ENCODE results near the gene C1orf185. TPM values are rescaled to one million over a fixed set of nuclear protein-coding genes. Genes with fewer than 3 reads are reported as not detected.
A peak's percentile ranks its signal among the peaks of the same experiment; 100 is the strongest.
"Not testable (repeated sequence)": the region's sequence is repeated elsewhere in the genome, so short reads cannot be mapped to it uniquely, and the experiment has no call there.

C1orf185 gene
- total and polyA plus RNA-seq, 4 experiments from 2014 or later = not detected

DNA sequence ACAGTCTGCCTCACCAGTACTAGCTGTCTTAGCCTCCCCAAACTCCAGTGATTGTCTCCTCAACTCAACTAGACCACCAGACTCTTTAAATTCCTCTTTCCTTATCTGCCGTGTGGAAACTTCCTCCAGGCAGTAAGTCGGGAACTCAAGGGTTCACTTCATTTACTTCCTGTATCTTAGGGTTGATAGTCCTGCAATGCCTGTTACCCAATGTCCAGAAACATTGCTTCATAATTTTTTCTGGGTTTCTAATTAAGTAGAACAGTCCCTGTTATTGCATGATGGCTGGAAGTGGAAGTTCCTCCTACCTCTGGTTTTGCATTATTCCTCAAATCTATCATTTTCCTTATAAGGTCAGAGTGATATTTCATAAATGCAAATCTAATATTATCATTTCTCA, 73.2 kb downstream of the C1orf185 start:
- peaks cover 0 to 3% (median 0%) of the 10 kb centered on the region in 8 donors for H3K9me3 Mint-ChIP-seq
- no peaks in the 10 kb centered on the region for H3K27me3 ChIP-seq (ENCODE audit: insufficient read depth, low read length)
- intact Hi-C loops (cut with micrococcal nuclease) = no loop called here
- H3K9me3 ChIP-seq (ENCODE audit: control insufficient read depth in 1 of 2, low read length in 2 of 2) = no peaks in the 10 kb centered on the region
- H3K4me1 ChIP-seq (ENCODE audit: insufficient read depth, low read length) = no peaks in the 10 kb centered on the region
- no peak for DNase-seq
- no peak overlapping the region for H3K27ac Mint-ChIP-seq
- ChIA-PET POLR2A (ENCODE audit: partially characterized antibody) (no interaction called here), CTCF (ENCODE audit: partially characterized antibody) (interaction anchor here (1.2 to 3.1 kb wide), 2 partner anchors 13 to 301 kb away, joined by 3 to 11 read pairs; no protein-coding TSS in a partner anchor)
- H3K27ac ChIP-seq (ENCODE audit: low read depth, low read length) = no peak overlapping the region
- H3K27me3 Mint-ChIP-seq = peaks cover 19 to 26% of the 10 kb centered on the region in 2 donors
- no peaks in the 10 kb centered on the region for H3K36me3 Mint-ChIP-seq
- no peak overlapping the region for H3K4me3 ChIP-seq (ENCODE audit: low read length in 2 of 2)
- peaks cover 0 to 7% (median 5%) of the 10 kb centered on the region in 4 donors for H3K4me1 Mint-ChIP-seq
- no peaks in the 10 kb centered on the region for H3K36me3 ChIP-seq (ENCODE audit: insufficient read depth, low read length)
- peak overlapping the region in 1 of 8 donors; percentile 52 for H3K4me3 Mint-ChIP-seq

DNA sequence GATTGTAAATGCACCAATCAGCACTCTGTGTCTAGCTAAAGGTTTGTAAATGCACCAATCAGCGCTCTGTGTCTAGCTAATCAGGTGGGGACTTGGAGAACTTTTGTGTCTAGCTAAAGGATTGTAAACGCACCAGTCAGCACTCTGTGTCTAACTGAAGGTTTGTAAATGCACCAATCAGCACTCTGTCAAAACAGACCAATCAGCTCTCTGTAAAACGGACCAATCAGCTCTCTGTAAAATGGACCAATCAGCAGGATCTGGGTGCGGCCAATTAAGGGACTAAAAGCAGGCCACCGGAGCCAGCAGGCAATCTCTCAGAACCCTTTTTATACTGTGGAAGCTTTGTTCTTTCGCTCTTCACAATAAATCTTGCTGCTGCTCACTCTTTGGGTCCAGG, 76.0 kb downstream of the C1orf185 start:
- CTCF ChIA-PET (ENCODE audit: partially characterized antibody) = interaction anchor here (1.1 to 1.4 kb wide), 2 partner anchors 9 to 11 kb away, joined by 3 read pairs; no protein-coding TSS in a partner anchor
- H3K4me1 ChIP-seq (ENCODE audit: insufficient read depth, low read length); POLR2A ChIA-PET (ENCODE audit: partially characterized antibody); H3K27ac Mint-ChIP-seq; H3K36me3 Mint-ChIP-seq; H3K9me3 ChIP-seq (ENCODE audit: control insufficient read depth in 1 of 2, low read length in 2 of 2); intact Hi-C loops (cut with micrococcal nuclease); H3K9me3 Mint-ChIP-seq; H3K36me3 ChIP-seq (ENCODE audit: insufficient read depth, low read length); H3K4me3 ChIP-seq (ENCODE audit: low read length in 2 of 2); H3K4me1 Mint-ChIP-seq; H3K27ac ChIP-seq (ENCODE audit: low read depth, low read length); H3K27me3 ChIP-seq (ENCODE audit: insufficient read depth, low read length); DNase-seq; H3K4me3 Mint-ChIP-seq: not testable (repeated sequence)
- H3K27me3 Mint-ChIP-seq = peaks cover 24 to 27% of the 10 kb centered on the region in 2 donors

GRCh38 chr1:51188230-51188629, 86.2 kb downstream of the C1orf185 start:
- H3K27ac Mint-ChIP-seq = no peak overlapping the region
- Histone ChIP-seq H3K9me3 (ENCODE audit: control insufficient read depth in 1 of 2, low read length in 2 of 2) (no peaks in the 10 kb centered on the region), H3K4me1 (ENCODE audit: insufficient read depth, low read length) (no peaks in the 10 kb centered on the region), H3K36me3 (ENCODE audit: insufficient read depth, low read length) (no peaks in the 10 kb centered on the region), H3K4me3 (ENCODE audit: low read length in 2 of 2) (no peak overlapping the region), H3K27me3 (ENCODE audit: insufficient read depth, low read length) (no peaks in the 10 kb centered on the region), H3K27ac (ENCODE audit: low read depth, low read length) (no peak overlapping the region)
- no peaks in the 10 kb centered on the region for H3K36me3 Mint-ChIP-seq
- no peaks in the 10 kb centered on the region for H3K27me3 Mint-ChIP-seq
- CTCF ChIA-PET (ENCODE audit: partially characterized antibody) = interaction anchor here (1.0 to 7.4 kb wide), 12 partner anchors 9 to 413 kb away, joined by 3 to 160 read pairs (median 7); no protein-coding TSS in a partner anchor
- no peaks in the 10 kb centered on the region for H3K4me1 Mint-ChIP-seq
- POLR2A ChIA-PET (ENCODE audit: partially characterized antibody) = interaction anchor here (1.0 kb wide), 1 partner anchor 414 kb away, joined by 3 read pairs; no protein-coding TSS in a partner anchor
- H3K4me3 Mint-ChIP-seq = no peak overlapping the region
- intact Hi-C loops (cut with micrococcal nuclease) = no loop called here
- H3K9me3 Mint-ChIP-seq = peaks cover 0 to 1% (median 0%) of the 10 kb centered on the region in 8 donors
- no peak for DNase-seq

DNA sequence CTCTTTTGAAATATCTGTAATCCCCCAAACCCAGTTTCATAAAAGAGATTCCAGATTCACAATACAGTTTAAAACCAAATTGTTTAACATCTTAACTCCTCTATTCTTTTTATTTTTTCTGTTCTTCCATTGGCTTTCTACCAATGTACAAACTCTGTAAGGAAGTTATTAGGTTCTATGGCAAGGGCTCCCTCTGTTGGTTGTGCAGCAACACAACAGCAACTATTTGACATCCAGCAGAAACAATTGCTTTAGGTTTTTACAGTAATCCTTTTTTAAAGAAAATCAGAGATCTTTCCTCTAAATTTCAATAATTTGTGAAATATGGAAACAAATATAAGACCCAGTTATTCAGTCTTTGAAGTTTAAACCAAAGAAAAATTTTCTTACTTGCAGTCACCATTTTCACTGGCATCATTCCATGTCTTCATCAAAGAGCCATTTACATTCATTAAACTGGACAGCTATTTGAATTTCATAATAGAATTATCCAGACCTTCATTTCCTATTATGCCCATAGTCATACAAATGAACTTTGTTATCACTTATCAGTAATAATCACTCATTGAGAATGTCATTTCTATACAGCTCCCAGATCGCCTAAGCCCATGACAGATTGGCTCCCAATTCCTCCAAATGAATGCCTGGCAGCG, 87.5 kb downstream of the C1orf185 start:
- H3K4me1 ChIP-seq (ENCODE audit: insufficient read depth, low read length) = no peaks in the 10 kb centered on the region
- Mint-ChIP-seq H3K27me3 (no peaks in the 10 kb centered on the region), H3K9me3 (peaks cover 0 to 1% (median 0%) of the 10 kb centered on the region in 8 donors), H3K27ac (no peak overlapping the region), H3K36me3 (no peaks in the 10 kb centered on the region), H3K4me3 (no peak overlapping the region), H3K4me1 (no peaks in the 10 kb centered on the region)
- DNase-seq = peak in 4 of 5 donors; percentile 52 to 57 (median 54)
- no peak overlapping the region for H3K27ac ChIP-seq (ENCODE audit: low read depth, low read length)
- H3K27me3 ChIP-seq (ENCODE audit: insufficient read depth, low read length) = no peaks in the 10 kb centered on the region
- no peak overlapping the region for H3K4me3 ChIP-seq (ENCODE audit: low read length in 2 of 2)
- POLR2A ChIA-PET (ENCODE audit: partially characterized antibody) = interaction anchor here (1.0 kb wide), 2 partner anchors 316 to 415 kb away, joined by 3 read pairs; no protein-coding TSS in a partner anchor
- H3K9me3 ChIP-seq (ENCODE audit: control insufficient read depth in 1 of 2, low read length in 2 of 2) = no peaks in the 10 kb centered on the region
- CTCF ChIA-PET (ENCODE audit: partially characterized antibody) = interaction anchor here (0.7 to 7.4 kb wide), 26 partner anchors 8 to 448 kb away, joined by 3 to 160 read pairs (median 4); partner anchors contain the start of gene RNF11
- H3K36me3 ChIP-seq (ENCODE audit: insufficient read depth, low read length) = no peaks in the 10 kb centered on the region
- intact Hi-C loops (cut with micrococcal nuclease) = loop anchor here (1.0 to 5.0 kb wide), 4 partner anchors 48 to 415 kb away; partner anchors contain the start of gene RNF11

DNA sequence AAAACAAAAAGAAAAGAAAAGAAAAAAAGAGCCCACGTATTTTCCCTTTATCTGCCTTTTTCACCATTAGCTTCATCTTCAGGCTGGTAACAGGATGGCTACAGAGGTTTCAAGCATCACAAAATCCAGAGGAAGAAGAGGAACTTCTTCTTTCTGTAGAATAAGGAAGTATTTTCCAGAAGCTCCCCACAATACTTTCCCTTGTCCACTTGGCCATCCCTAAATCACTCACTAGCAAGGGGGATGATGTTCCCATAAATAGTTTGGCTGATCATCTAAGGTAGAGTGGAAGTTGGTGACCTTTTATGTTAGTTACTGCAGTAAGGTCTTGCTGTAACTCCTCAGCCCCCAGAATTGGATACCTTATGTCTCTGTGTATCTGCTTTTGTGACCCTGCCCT, 88.9 kb downstream of the C1orf185 start:
- CTCF ChIA-PET (ENCODE audit: partially characterized antibody) = interaction anchor here (0.5 to 7.4 kb wide), 31 partner anchors 8 to 486 kb away, joined by 3 to 160 read pairs (median 4); partner anchors contain the start of gene RNF11
- peaks cover 0 to 1% (median 0%) of the 10 kb centered on the region in 8 donors for H3K9me3 Mint-ChIP-seq
- H3K36me3 Mint-ChIP-seq = no peaks in the 10 kb centered on the region
- Histone ChIP-seq H3K27me3 (ENCODE audit: insufficient read depth, low read length) (no peaks in the 10 kb centered on the region), H3K4me1 (ENCODE audit: insufficient read depth, low read length) (no peaks in the 10 kb centered on the region), H3K9me3 (ENCODE audit: control insufficient read depth in 1 of 2, low read length in 2 of 2) (no peaks in the 10 kb centered on the region), H3K4me3 (ENCODE audit: low read length in 2 of 2) (no peak overlapping the region), H3K27ac (ENCODE audit: low read depth, low read length) (no peak overlapping the region), H3K36me3 (ENCODE audit: insufficient read depth, low read length) (no peaks in the 10 kb centered on the region)
- no peak overlapping the region for H3K4me3 Mint-ChIP-seq
- no peak overlapping the region for H3K27ac Mint-ChIP-seq
- peaks cover under 1% of the 10 kb centered on the region in 2 donors for H3K27me3 Mint-ChIP-seq
- intact Hi-C loops (cut with micrococcal nuclease) = loop anchor here (5.0 kb wide), 2 partner anchors 46 to 106 kb away; partner anchors contain the start of gene RNF11
- no peak for DNase-seq
- H3K4me1 Mint-ChIP-seq = no peaks in the 10 kb centered on the region
- POLR2A ChIA-PET (ENCODE audit: partially characterized antibody) = interaction anchor here (0.6 to 1.8 kb wide), 2 partner anchors 45 to 1969 kb away, joined by 3 to 9 read pairs; partner anchors contain the start of gene RNF11

GRCh38 chr1:51192213-51192843, 90.3 kb downstream of the C1orf185 start:
- no peak overlapping the region for H3K4me3 ChIP-seq (ENCODE audit: low read length in 2 of 2)
- H3K4me3 Mint-ChIP-seq = no peak overlapping the region
- peak in 4 of 5 donors; percentile 22 to 31 (median 29) for DNase-seq
- peaks cover 3% of the 10 kb centered on the region in 2 donors for H3K27me3 Mint-ChIP-seq
- POLR2A ChIA-PET (ENCODE audit: partially characterized antibody) = interaction anchor here (1.8 kb wide), 1 partner anchor 43 kb away, joined by 9 read pairs; the partner anchor contains the start of gene RNF11
- CTCF ChIA-PET (ENCODE audit: partially characterized antibody) = interaction anchor here (0.7 to 7.4 kb wide), 18 partner anchors 9 to 488 kb away, joined by 3 to 160 read pairs (median 6); partner anchors contain the start of gene RNF11
- intact Hi-C loops (cut with micrococcal nuclease) = loop anchor here (5.0 kb wide), 2 partner anchors 45 to 105 kb away; partner anchors contain the start of gene RNF11
- no peak overlapping the region for H3K27ac Mint-ChIP-seq
- H3K4me1 Mint-ChIP-seq = no peaks in the 10 kb centered on the region
- no peaks in the 10 kb centered on the region for H3K36me3 ChIP-seq (ENCODE audit: insufficient read depth, low read length)
- no peaks in the 10 kb centered on the region for H3K9me3 ChIP-seq (ENCODE audit: control insufficient read depth in 1 of 2, low read length in 2 of 2)
- H3K27ac ChIP-seq (ENCODE audit: low read depth, low read length) = no peak overlapping the region
- H3K36me3 Mint-ChIP-seq = no peaks in the 10 kb centered on the region
- no peaks in the 10 kb centered on the region for H3K27me3 ChIP-seq (ENCODE audit: insufficient read depth, low read length)
- H3K9me3 Mint-ChIP-seq = peaks cover 0 to 1% (median 0%) of the 10 kb centered on the region in 8 donors
- H3K4me1 ChIP-seq (ENCODE audit: insufficient read depth, low read length) = no peaks in the 10 kb centered on the region

- Mint-ChIP-seq H3K4me3 (no peak overlapping the region), H3K27ac (no peak overlapping the region), H3K27me3 (peaks cover 3% of the 10 kb centered on the region in 2 donors), H3K4me1 (no peaks in the 10 kb centered on the region), H3K36me3 (no peaks in the 10 kb centered on the region), H3K9me3 (peaks cover 0 to 1% (median 0%) of the 10 kb centered on the region in 8 donors)
- H3K27ac ChIP-seq (ENCODE audit: low read depth, low read length) = no peak overlapping the region
- H3K27me3 ChIP-seq (ENCODE audit: insufficient read depth, low read length) = no peaks in the 10 kb centered on the region
- ChIA-PET POLR2A (ENCODE audit: partially characterized antibody) (no interaction called here), CTCF (ENCODE audit: partially characterized antibody) (interaction anchor here (0.9 to 7.4 kb wide), 11 partner anchors 9 to 442 kb away, joined by 3 to 160 read pairs (median 16); partner anchors contain the start of gene RNF11)
- H3K4me3 ChIP-seq (ENCODE audit: low read length in 2 of 2) = no peak overlapping the region
- H3K36me3 ChIP-seq (ENCODE audit: insufficient read depth, low read length) = no peaks in the 10 kb centered on the region
- H3K4me1 ChIP-seq (ENCODE audit: insufficient read depth, low read length) = no peaks in the 10 kb centered on the region
- intact Hi-C loops (cut with micrococcal nuclease) = loop anchor here (5.0 kb wide), 2 partner anchors 44 to 104 kb away; partner anchors contain the start of gene RNF11
- DNase-seq = no peak
- no peaks in the 10 kb centered on the region for H3K9me3 ChIP-seq (ENCODE audit: control insufficient read depth in 1 of 2, low read length in 2 of 2)
Measured at GRCh38 chr1:51193564-51193963, 91.5 kb downstream of the C1orf185 start.

All from CD4-positive, alpha-beta memory T cell (primary cell).